ENCODE measurements around the gene ZNF385C.

The ZNF385C gene

DNA sequence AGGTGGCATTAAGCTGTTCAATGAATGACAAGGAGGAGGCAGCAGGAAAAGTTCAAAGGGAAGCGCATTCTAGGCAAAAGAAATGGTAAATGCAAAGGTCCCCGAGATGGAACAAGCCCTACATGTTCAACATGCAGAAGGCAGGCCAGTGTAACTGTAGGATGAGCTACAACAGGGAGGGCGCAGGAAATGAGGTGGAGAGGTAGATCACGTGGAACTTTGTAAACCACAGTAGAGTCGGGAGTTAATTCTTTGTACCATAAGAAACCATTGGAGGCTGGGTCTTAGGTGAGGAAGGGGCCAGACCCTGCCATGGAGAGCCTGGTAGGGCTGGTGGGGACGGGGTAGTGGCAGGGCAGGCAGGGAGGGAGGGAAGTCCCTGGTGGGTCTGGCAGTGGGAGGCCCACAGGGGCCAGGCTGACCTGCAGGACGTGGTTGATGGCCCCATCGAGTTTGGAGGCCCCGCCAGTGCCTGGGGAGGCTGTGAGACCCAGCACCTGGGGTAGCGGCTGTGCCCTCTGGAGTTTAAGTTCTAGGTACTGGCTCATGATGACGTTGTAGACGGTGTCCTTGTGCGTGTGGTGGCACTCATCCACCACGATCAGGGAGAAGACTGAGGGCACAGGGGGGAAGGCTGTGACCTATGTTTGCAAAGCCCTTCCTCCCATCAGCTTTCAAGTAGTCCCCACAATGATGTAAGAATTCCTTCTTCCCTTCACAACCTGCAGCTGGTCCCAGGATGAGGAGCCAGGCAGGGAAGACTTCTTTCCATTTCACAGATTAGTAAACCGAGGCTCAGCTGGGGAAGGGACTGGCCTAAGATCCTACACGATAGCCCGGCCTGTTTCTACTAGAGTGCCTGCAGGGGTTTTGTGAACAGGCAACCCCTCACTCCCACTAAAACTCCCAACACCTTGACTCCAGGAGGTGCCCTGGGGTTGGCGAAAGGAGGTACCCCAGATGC, 12.3 kb upstream of the ZNF385C start:
- in situ Hi-C loops (cut with MboI; ENCODE audit: low sequenced_read_pairs) = loop anchor here (10.0 kb wide), 1 partner anchor 146 kb away; the partner anchor contains the start of gene CNP

- in situ Hi-C loops (cut with MboI; ENCODE audit: low sequenced_read_pairs) = no loop called here
Measured at GRCh38 chr17:42109086-42109485, 10.8 kb upstream of the ZNF385C start.

GRCh38 chr17:42107597-42108576, 9.6 kb upstream of the ZNF385C start:
- in situ Hi-C loops (cut with MboI; ENCODE audit: low sequenced_read_pairs) = no loop called here

- in situ Hi-C loops (cut with MboI; ENCODE audit: low sequenced_read_pairs) = no loop called here
Measured at GRCh38 chr17:42107124-42107523, 8.9 kb upstream of the ZNF385C start.

DNA sequence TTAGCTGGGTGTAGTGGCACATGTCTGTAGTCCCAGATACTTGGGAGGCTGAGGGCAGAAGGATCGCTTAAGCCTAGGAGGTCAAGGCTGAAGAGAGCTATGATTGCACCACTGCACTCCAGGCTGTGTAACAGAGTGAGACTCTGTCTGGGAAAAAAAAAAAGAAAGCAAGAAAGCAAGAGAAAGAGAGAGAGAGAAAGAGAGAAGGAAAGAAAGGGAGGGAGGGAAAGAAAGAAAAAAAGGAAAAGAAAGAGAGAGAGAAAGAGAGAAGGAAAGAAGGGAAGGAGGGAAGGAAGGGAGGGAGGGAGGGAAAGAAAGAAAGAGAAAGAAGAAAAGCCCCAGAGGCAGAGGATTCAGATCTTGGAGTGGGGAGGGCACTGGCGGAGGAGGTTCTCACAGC, 7.7 kb upstream of the ZNF385C start:
- in situ Hi-C loops (cut with MboI; ENCODE audit: low sequenced_read_pairs) = no loop called here

GRCh38 chr17:42104264-42104663, 6.0 kb upstream of the ZNF385C start:
- in situ Hi-C loops (cut with MboI; ENCODE audit: low sequenced_read_pairs) = no loop called here

DNA sequence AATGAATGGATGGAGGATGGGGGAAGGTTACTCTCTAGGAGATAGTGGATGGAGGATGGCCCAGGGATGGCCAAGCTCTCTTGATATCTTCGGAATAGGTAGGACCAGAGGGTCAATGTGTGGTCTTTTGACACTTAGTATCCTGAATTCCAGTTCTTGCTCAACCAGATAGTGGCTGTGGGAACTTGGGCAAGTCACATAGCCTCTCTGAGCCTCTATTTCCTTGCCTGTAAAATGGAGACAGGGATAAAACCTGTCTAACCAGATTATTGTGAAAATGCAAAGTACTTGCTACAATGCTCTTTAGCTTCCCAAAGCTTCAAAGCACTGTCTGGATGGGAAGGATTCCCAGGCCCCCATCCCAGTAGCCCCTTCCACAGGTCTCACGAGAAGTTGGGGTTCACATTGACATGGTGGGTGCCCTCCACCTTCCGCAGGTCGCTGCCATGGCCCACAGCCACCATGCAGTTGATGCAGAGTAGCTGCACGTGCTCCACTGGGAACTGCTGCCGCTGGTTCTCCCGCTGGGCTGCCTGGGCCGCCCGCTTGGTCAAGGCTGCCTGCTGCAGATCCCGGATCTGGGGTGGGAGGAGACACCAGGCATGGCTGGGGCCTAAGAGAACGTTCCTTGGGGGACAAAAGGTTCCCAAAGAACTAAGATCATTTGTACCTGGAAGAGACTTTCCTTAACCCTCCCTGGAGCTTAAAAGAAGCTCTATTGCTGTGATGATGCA, 5.1 kb upstream of the ZNF385C start:
- in situ Hi-C loops (cut with MboI; ENCODE audit: low sequenced_read_pairs) = no loop called here

DNA sequence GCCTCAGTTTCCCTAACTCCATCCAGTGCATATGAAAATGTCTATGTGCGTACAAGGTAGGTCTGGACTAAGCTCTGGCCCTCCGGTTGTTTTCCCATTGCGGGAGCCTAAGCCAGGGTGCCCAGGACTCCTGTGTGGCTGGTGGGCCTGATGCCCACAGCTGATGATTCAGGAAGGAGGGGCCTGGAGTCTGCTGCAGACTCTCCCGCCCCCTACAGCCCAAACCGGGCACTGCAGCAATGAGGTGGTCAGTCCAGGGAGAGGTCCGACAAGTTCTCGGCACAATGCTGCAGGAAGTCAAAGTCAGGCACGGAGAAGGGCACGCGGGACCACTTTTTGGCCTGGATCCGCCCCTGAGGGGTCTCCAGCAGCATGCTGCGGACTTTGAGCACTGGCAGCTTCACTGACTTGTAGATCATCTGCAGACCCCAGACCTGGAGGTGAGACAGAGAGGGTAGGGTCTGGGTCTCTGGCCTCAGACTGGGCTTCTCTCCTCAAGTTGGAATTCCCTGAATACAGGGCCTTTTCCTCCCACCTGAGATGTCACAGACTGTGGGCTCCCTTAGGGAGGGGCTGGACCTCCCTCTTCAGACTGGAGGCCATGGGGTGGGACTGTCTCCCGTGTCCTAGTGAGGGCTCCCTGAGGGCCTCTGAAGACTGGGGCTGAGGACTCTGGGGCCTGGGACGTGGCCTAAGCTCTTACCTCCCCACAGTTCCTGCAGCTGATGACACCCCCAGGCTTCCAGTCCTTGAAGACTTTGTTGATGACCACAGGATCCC, 3.4 kb upstream of the ZNF385C start:
- in situ Hi-C loops (cut with MboI; ENCODE audit: low sequenced_read_pairs) = no loop called here

- in situ Hi-C loops (cut with MboI; ENCODE audit: low sequenced_read_pairs) = no loop called here
Measured at GRCh38 chr17:42098730-42099399, 592 bp upstream of the ZNF385C start.

GRCh38 chr17:42096360-42097111, 1.7 kb downstream of the ZNF385C start:
- in situ Hi-C loops (cut with MboI; ENCODE audit: low sequenced_read_pairs) = no loop called here

GRCh38 chr17:42094375-42095069, 3.8 kb downstream of the ZNF385C start:
- in situ Hi-C loops (cut with MboI; ENCODE audit: low sequenced_read_pairs) = no loop called here

DNA sequence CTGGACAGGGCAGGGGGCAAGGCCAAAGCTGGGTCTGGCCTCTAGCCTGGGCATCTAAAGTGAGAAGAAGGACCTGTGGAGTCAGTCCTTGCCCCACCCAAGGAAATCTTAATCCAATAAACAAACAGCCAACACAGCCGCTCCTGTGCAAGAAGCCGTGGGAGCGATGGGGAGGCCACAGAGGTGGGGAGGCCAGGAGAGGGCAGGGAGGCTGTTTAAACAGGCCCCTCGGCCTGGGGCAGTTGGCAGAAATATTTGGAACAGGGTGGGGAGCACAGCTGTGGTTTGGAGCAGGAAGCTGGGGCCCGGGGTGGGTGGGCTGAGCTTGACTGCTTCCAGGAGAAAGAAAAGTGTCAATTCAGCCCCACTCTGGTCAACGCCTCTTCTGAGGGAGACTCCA, 5.3 kb downstream of the ZNF385C start:
- in situ Hi-C loops (cut with MboI; ENCODE audit: low sequenced_read_pairs) = no loop called here

DNA sequence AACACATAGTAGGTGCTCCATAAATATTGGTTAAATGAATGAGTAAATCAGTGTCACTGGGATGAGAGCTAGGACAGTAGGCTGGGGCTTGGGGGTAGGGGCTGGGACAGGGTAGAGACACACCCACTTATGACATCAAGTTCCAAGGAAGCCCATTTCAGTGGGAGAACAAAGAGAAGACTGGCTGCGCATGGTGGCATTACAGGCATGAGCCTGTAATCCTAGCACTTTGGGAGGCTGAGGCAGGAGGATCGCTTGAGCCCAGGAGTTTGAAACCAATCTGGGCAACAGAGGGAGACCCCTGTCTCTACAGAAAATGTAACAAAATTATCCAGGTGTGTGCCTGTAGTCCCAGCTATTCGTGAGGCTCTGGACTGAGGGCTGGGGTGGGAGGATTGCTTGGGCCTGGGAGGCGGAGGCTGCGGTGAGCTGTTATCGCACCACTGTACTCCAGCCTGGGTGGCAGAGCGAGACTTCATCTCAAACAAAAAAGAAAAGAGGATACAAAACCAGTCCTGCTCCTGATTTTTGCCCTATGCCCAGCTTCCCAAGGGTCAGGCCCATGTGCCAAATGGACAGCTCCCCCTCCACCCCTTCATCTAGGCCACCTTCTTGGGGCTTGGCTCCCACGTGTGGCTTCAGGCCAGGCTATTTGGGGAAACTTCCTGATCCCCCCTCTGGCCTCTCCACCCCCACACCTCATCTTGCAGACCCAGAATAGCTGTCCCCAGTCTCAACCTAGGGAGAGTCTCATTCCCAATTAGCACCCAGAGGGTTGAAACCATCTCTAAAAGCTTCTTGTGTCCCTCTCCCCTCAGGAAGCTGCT, 7.1 kb downstream of the ZNF385C start:
- in situ Hi-C loops (cut with MboI; ENCODE audit: low sequenced_read_pairs) = no loop called here

GRCh38 chr17:42088736-42089135, 9.5 kb downstream of the ZNF385C start:
- in situ Hi-C loops (cut with MboI; ENCODE audit: low sequenced_read_pairs) = no loop called here

DNA sequence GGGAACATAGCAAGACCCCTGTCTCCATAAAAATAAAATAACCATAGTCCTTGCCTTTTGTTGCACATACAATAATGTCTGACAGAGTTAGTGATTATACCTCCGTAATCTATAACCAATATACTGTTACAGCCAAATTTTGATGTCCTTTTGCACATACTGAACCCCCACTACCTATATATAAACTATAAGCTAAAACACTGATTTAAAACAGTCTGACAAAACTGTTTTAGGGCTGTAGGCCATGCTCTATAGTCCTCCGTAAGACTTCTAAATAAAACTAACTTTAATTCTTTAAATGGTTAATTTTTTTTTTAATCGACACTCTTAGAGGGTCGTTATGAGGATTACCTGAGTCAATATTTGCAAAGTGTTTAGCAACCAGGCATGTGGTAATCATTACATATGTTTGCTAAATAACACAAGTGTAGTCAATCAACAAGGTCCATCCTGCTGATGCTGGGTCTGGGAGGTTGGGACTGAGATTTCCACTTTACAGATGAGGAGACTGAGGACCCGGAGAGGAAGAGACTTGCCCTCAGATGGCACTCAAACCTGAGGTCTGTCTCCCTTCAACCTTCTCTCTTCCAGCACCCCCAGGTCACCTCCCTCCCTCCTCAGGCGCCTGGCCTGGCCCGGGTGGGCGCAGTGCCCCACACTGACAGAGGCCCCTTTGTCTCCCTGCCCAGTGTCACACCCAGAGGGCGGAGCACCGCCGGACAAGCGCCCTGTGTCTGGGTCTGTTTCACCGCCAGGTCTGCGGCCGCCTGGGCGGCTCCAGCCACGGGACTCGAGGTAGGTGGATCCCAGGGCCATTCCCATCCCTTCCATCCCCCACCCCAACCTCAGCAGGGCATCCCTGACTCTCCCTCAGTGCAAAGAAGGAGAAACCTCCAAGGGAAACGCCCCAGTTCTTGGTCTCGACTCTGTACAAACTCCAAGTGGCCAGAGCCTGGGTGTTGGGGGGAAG, 10.3 kb downstream of the ZNF385C start:
- in situ Hi-C loops (cut with MboI; ENCODE audit: low sequenced_read_pairs) = no loop called here

- in situ Hi-C loops (cut with MboI; ENCODE audit: low sequenced_read_pairs) = no loop called here
Measured at GRCh38 chr17:42087042-42087701, 11.1 kb downstream of the ZNF385C start.

All from HL-60/S4 treated with phorbol 12-myristate 13-acetate at 8.2 ng/mL for 4 days and 3 days (cell line).